GM12865 (cell line): ENCODE measurements around the gene USP8.
"Not testable (repeated sequence)": the region's sequence is repeated elsewhere in the genome, so short reads cannot be mapped to it uniquely, and the experiment has no call there.

Source experiments
- DNase-seq: peaks from one replicate; pipeline ENCODE4 v3.0.0; 2010; ENCODE audit warnings: low read depth
- H3K4me3 ChIP-seq: 2 replicates; pipeline ENCODE4 v1.5.1; 2011; ENCODE audit warnings: mild to moderate bottlenecking, low read depth, low read length, control low read depth
- TF ChIP-seq, protein P1 (sequence below): IDR thresholded peaks from 2 replicates; pipeline ENCODE4 v1.5.1; 2011; ENCODE audit warnings: low read length, control low read depth, low read depth, inconsistent platforms; ENCODE audit not compliant: insufficient read depth; ENCODE audit errors: missing control alignments

The USP8 gene

DNA sequence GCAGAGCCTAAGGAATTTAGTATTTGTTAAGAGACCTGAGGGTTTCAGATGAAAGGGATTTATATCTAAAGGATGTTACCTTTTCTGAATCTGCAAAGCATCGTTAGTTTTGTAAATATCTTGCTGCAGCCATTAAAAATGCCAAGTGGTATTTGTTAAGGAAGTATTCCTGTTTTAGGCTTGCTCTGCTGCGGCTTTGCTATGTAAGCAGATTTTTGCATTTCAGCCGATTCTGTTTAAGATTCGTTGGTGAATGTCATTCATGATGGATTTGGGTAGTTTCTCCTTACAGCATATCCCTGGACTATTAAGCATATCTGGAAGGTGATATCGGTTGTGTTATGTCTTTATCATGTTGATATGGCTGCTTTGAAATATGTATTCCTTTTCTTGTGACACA is 1.0 kb downstream of the USP8 start:
- peak overlapping the region; percentile 83 for H3K4me3 ChIP-seq
- no peak for DNase-seq
- TF ChIP-seq, protein P1, sequence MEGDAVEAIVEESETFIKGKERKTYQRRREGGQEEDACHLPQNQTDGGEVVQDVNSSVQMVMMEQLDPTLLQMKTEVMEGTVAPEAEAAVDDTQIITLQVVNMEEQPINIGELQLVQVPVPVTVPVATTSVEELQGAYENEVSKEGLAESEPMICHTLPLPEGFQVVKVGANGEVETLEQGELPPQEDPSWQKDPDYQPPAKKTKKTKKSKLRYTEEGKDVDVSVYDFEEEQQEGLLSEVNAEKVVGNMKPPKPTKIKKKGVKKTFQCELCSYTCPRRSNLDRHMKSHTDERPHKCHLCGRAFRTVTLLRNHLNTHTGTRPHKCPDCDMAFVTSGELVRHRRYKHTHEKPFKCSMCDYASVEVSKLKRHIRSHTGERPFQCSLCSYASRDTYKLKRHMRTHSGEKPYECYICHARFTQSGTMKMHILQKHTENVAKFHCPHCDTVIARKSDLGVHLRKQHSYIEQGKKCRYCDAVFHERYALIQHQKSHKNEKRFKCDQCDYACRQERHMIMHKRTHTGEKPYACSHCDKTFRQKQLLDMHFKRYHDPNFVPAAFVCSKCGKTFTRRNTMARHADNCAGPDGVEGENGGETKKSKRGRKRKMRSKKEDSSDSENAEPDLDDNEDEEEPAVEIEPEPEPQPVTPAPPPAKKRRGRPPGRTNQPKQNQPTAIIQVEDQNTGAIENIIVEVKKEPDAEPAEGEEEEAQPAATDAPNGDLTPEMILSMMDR = no peak

DNA sequence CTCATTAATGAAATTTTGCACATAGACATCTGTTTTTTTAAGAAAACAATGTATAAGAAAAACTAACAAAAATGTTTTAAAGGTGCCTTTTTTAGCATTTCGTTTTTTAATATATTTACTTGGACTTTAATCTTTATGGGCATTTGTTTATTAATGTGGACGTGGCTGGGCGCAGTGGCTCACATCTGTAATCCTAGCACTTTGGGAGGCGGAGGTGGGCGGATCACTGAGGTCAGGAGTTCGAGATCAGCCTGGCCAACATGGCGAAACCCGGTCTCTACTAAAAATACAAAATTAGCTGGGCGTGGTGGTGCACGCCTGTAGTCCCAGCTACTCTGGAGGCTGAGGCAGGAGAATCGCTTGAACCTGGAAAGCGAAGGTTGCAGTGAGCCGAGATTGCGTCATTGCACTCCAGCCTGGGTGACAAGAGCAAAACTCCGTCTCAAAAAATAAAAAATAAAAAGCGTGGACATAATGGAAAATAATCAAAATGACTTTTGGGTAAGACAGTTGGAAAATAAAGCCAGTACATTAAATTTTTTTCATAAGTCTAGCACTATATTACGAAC is 1.6 kb downstream of the USP8 start:
- H3K4me3 ChIP-seq = peak overlapping the region; percentile 83
- DNase-seq = not testable (repeated sequence)

DNA sequence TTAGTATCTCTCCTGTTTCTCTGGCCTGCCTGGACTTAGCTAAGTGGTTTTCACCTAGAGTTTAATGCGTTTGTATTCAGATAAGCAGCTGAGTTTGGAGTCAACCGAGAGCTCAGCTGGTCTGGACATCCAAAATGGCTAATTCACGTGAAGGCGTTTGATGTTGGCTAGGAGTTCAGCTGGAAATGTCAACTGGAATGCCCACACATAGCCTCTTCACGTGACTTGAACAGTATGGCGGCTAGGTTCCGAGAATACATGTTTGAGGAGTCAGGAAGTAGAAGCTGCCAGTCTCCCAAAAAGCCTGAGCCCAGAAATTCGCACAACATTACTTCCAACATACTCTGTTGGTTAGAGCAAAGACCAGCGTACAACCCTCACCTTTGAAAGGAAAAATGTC is 2.2 kb downstream of the USP8 start:
- H3K4me3 ChIP-seq = no peak overlapping the region
- TF ChIP-seq, protein P1 = no peak
- no peak for DNase-seq

DNA sequence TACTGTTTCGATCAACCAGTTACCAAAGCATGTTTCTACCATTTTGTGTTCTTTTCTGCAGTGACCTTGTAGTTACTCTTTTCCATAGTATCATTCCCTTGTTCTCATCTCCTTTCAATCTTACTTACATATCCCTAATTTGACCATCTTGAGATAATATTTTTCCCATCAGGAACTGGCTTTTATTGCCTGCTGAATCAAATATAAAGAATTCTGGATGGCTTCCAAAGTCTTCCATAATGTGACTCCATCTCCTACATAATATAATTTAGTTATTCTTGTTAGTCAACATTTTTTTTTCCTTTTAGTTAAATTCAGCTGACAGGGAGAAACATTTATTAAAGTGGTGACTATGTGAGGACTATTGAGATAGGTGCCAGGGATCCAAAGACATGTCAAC is 7.0 kb downstream of the USP8 start:
- DNase-seq = no peak
- TF ChIP-seq, protein P1 = no peak
- no peak overlapping the region for H3K4me3 ChIP-seq

DNA sequence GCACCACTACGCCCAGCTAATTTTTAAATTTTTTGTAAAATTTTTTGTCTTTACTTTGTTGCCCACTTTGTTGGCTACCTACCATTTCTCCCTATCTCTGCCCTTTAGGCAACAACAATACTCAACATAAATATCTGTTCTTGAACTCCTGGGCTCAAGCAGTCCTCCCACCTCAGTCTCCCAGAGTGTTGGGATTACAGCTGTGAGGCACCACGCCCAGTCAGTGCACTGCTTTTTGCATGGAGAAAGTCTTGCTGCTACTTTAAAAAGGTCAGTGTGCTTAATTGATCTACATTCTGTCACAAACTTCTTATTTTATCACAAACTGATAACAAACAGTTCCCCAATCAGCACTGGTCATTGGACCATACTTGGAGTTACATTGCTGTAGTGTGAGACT is 8.0 kb downstream of the USP8 start:
- TF ChIP-seq, protein P1 = no peak
- no peak overlapping the region for H3K4me3 ChIP-seq

DNA sequence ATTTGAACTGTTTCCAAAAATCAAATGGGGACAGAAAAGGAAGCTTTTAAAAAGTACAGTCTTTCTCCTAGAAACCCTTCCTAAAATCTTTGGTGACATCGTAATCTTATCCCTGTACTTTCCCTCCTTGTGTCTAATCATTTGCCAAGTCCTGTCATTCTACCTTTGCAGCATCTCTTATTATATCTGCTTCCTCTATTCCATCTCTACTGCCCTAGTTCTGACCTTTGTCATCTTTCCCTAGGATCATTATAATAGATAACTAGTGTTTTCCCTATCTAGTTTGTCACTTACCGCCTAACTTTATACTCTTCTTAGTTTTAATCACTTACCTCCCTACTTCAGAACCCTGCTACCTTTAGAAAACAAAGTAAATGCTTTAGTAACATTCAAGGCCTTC is 11.6 kb downstream of the USP8 start:
- no peak overlapping the region for H3K4me3 ChIP-seq
- DNase-seq = no peak
- TF ChIP-seq, protein P1 = no peak

More for the DNA sequence above, 8.0 kb downstream of the USP8 start:
- DNase-seq = no peak

DNA sequence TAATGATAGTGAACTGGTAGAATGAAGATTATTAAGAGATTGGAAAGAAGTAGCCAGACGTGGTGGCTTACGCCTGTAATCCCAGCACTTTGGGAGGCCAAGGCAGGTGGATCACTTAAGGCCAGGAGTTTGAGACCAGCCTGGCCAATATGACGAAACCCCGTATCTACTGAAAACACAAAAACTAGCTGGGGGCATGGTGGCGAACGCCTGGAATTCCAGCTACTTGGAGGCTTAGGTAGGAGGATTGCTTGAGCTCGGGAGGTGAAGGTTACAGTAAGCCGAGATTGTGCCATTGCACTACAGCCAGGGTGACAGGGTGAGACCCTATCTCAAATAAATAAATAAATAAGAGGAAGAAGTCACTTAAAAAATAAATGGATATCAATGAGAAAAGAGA is 14.0 kb downstream of the USP8 start:
- no peak overlapping the region for H3K4me3 ChIP-seq
- TF ChIP-seq, protein P1 = no peak
- no peak for DNase-seq
